Erythroblast (primary cell): ENCODE measurements around the gene UBN1.

Experiments
- GATA1 ChIP-seq: IDR thresholded peaks from 2 replicates; pipeline ENCODE4 v1.6.1; 2011; ENCODE audit warnings: low read depth, mild to moderate bottlenecking, control low read depth, low read length, moderate library complexity
- POLR2A ChIP-seq: IDR thresholded peaks from 2 replicates; pipeline ENCODE4 v1.6.1; 2011; ENCODE audit warnings: mild to moderate bottlenecking, low read length

DNA sequence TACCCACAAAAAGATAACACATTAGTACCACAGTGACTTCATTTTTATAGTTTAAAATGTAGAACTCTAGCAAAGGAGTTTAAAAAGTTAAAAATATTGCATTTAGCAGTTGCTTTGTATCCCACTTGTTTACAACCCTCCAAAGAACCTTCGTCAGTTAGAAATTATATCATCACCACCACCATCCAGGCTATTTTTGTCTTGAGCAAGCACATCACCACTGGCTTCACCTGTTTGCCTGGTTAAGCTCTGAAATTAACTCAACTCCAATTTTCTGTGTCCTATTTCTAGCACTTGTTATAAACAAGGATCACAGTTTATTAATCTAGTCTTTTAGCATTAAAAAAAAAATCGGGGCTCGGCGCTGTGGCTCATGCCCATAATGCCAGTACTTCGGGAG is 6.3 kb upstream of the UBN1 start:
- no peak for TF ChIP-seq POLR2A
- no peak for TF ChIP-seq GATA1
